ENCODE measurements around the gene BNC2.
"Not testable (repeated sequence)": the region's sequence is repeated elsewhere in the genome, so short reads cannot be mapped to it uniquely, and the experiment has no call there.

The BNC2 gene

GRCh38 chr9:16870596-16871335 lies at the start of gene BNC2:
Gene BNC2, minus strand, starts transcription at chr9:16870670. Its CDS starts 22 bp downstream, at chr9:16870648.
- DNase-seq (ENCODE audit: low read depth): no peak

- no peak for DNase-seq (ENCODE audit: low read depth)
These were observed 48.5 kb upstream of the BNC2 start for GRCh38 chr9:16918920-16919319.

DNA sequence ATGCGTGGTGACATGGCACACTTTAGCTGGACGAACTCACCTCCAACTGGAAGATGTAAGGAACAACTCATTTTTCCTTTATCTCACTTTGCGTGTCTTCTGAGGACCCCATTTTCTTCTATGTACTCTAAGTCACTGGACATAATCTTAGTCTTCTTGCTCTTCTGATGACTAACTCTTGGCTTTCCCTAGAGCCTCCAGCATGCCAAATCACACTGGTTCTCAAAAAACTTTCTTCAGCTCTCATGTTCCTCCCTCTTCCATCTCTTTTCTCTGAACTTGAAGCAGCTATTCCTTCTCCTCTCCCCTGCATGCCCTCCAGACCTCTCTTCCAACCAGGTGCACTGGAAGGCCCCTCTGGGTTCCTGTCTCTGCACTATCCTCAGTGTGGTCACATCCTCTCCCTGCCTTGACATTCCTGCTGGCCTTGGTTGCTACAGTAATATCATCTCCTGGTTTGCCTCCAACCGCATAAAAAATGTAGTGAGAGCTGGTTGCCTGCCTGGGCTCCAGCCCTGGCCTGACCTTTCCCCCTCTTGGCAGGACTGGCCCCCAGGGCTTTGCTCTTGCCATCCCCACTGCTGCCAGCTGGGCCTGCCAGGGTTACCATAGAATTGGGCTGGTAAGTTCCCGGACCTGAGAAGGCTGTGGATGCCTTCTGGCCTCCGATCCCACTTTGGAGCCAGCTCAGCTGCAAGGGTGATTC lies 44.8 kb upstream of the BNC2 start:
- no peak for DNase-seq (ENCODE audit: low read depth)

DNA sequence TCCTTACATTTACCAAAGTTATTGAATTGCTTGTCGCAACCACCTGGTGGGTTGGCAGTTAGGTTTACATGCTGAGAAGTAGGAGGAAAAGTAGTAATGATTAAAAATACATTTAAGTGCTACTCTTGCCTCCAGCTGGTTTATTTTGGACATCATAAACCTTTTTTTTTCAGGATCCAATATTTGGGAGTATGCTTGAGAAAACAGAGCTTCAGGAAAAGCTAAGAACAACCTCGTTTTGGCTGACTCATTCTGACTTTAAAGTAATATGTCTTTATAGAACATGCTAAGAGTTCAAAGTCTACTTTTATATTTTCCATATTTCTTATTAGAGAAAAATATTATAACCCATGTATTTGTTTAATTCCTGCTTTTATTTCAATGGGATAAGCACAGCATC lies 41.7 kb upstream of the BNC2 start:
- no peak for DNase-seq (ENCODE audit: low read depth)

DNA sequence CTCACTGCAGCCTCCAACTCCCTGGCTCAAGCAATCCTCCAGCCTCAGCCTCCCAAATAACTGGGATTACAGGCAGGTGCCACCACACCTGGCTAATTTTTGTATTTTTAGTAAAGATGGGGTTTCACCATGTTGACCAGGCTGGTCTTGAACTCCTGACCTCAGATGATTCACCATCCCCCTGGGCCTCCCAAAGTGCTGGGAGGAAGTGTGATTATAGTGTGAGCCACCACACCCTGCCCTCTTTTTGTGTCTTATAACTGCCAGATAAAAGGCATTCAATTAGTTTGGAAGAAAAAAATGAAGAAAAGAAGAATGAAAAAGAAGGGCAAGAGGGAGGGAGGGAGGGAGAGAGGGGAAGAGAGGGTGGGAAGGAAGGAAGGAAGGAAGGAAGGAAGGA lies 37.7 kb upstream of the BNC2 start:
- not testable (repeated sequence) for DNase-seq (ENCODE audit: low read depth)

DNA sequence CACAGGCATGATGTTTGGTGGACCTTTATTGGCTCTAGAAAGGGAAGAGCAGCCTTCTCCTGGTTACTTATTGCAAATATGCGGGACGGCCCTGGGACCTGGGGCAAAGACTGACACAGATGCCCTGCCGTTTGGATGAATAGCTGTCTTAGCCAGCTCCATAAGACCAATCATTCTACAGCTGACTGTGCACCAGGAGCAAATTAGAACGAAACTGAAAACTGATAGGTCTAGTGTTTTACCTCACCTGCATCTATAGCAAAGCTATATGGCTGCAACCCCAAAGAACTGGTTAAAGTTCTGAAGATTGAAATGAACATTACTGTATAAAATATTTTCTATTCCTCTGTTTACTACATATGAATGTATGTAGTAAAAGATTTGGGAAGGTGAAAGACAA lies 34.2 kb upstream of the BNC2 start:
- no peak for DNase-seq (ENCODE audit: low read depth)

- DNase-seq (ENCODE audit: low read depth): no peak
These were observed 31.1 kb upstream of the BNC2 start for GRCh38 chr9:16901590-16901989.

DNA sequence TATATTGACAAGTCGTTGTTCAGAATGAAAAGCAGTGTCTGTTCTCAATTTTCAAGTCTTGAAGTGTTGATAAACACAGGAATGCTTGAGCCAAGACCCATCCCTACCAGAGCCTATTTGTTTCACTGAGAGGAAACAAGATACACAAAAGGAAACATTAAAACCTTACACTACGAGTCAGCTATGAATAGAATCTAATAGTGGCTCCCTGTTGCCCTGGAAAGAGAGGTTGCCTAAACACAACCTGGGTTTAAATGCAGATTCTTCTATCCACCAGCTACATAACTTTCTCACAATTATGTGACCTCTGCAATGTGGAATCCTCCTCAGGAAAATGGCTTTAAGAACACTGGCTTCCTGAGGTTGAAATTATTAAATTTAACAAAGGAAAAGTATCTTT lies 29.1 kb upstream of the BNC2 start:
- DNase-seq (ENCODE audit: low read depth): no peak

DNA sequence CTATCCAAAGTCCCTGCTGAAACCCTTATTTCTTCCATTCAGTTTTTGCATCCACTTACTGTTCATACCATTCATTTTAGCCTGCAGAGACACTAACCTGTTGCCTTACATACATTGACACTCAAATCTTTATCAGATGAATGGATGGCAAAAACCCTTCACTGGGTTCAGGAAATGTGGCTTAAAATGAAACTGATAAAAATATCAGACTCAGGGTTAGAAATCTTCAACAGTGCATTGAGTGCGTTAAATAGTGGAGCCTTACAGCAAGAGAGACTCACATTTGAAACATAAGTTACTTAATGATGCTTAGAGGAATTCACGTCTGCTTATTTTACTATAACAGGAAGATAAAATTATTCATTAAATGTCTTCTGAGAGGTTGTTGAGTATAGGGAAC lies 28.0 kb upstream of the BNC2 start:
- DNase-seq (ENCODE audit: low read depth): no peak

- DNase-seq (ENCODE audit: low read depth): no peak
These were observed 18.1 kb upstream of the BNC2 start for GRCh38 chr9:16888594-16888993.

DNA sequence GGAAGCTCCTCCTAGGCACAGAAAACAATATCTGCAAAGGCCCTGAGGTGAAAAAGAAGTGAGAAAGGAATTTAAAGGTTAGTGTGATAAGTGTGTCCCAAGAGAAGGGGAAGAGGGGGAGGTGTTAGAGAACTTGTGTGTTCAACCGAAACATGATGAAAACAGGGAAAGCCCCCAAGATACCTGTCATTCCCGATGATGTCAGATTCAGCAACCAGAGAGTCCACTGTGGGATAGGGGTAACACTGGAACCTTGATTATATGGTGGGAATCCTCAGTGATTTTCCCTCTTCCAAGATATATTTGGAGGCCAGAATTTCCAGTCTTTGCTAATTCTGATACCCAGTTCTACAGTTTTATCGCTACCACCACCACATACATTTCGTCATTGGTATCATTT lies 15.5 kb upstream of the BNC2 start:
- no peak for DNase-seq (ENCODE audit: low read depth)

- no peak for DNase-seq (ENCODE audit: low read depth)
These were observed 14.6 kb upstream of the BNC2 start for GRCh38 chr9:16884952-16885513.

GRCh38 chr9:16884373-16884772 lies 13.9 kb upstream of the BNC2 start:
- DNase-seq (ENCODE audit: low read depth): no peak

DNA sequence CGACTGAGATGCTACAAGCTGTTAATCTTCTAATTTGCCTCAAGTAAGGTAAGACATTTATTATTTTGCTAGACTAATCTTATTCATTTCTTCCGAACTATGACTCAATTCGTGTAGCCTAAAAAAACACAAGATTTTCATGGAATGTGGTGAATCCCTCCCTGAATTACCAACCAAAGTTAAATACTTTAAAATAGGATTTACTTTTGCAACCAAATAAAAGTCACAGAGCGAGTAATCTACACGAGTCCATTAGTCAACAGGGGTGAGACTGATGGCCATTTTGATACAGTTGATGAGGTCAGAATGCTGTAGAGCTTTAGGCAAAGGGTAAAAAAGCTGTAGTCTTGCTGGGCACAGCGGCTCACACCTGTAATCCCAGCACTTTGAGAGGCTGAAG lies 13.1 kb upstream of the BNC2 start:
- no peak for DNase-seq (ENCODE audit: low read depth)

GRCh38 chr9:16882440-16882839 lies 12.0 kb upstream of the BNC2 start:
- DNase-seq (ENCODE audit: low read depth): not testable (repeated sequence)

GRCh38 chr9:16879416-16879815 lies 8.9 kb upstream of the BNC2 start:
- no peak for DNase-seq (ENCODE audit: low read depth)

DNA sequence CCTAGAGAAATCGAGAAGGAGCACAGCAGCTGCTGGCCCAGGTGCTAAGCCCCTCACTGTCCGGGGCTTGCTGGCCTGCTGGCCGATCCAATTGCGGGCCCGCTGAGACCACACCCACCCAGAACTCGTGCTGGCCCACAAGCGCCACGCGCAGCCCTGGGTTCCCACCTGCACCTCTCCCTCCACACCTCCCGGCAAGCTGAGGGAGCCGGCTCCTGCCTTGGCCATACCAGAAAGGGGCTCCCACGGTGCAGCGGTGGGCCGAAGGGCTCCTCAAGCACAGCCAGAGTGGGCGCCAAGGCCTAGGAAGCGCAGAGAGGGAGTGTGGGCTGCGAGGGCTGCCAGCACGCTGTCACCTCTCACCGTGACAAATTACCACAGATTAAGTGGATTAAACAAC lies 6.8 kb upstream of the BNC2 start:
- no peak for DNase-seq (ENCODE audit: low read depth)

- DNase-seq (ENCODE audit: low read depth): no peak
These were observed 2.8 kb upstream of the BNC2 start for GRCh38 chr9:16873126-16873802.

DNA sequence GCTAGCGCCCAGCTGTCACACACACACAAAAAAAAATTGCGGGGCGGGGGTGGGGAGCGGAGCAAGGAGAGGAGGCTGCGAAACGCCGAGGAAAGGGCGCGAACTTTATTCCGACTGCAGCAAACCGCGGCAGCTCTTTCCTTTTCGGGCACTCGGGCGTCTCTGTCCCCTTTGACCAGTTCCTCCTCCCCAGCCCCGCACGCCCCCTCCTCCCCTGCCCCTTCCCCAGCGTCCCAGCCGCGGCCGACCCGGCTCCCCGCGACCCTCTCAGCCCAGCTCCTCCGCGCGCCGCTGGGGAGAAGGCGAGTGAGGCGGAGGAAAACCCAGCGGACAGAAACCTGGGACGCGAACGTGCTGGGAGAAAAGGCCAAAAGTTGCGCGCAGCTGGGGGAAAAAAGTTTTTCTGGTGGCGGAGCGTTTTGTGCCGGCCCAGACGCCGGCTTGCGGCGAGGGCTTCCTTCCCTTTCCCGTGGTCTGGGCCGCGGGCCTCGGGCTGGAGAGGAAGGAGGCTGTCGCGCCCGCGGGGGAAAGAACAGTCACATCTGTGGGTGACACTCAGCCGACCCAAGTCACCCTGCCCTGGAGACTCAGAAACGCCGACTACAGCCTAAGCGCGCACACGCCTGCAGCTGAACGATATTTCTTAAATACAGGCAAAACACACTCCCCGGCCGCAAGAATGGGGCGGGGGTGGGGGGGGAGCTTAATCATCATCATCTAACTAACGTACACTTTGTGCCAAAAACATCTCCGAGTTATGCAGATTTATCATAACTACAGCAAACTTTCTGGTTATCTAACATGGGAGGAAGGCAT lies 1.1 kb upstream of the BNC2 start:
- no peak for DNase-seq (ENCODE audit: low read depth)

DNA sequence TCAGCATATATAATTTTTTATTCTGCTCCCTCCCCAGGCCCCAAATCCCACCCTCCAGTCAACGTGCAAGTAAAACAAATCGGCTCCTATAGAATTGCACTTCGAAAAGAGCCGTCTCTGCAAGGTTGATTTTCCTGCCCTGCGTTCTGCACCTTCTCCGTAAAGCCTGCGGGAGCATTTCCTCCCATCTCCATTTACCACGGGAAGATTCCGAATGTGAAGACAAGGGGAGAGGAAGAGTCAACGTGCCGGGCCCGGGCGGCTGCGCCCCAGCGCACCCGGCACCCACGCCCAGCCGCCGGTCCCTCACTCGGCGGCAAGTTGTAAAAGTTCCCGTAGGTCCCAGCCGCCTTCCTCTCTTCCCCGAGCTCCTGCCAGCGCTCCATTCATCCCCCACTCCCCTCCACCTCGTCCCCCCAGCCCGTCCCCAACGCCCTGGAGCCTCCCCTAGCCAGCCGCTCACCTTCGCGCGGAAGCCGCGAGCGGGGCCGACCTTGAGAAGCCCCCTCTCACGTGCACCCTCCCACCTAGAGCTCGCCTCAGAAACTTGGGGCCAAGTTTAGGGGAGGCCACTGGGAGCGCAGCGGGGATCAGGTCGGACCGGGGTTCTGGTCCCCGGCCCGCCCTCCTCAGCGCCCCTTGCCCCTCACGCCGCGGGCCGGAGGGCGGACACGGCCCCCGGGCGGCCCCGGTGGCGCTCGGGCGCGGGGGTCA lies 431 bp downstream of the BNC2 start:
- no peak for DNase-seq (ENCODE audit: low read depth)

DNA sequence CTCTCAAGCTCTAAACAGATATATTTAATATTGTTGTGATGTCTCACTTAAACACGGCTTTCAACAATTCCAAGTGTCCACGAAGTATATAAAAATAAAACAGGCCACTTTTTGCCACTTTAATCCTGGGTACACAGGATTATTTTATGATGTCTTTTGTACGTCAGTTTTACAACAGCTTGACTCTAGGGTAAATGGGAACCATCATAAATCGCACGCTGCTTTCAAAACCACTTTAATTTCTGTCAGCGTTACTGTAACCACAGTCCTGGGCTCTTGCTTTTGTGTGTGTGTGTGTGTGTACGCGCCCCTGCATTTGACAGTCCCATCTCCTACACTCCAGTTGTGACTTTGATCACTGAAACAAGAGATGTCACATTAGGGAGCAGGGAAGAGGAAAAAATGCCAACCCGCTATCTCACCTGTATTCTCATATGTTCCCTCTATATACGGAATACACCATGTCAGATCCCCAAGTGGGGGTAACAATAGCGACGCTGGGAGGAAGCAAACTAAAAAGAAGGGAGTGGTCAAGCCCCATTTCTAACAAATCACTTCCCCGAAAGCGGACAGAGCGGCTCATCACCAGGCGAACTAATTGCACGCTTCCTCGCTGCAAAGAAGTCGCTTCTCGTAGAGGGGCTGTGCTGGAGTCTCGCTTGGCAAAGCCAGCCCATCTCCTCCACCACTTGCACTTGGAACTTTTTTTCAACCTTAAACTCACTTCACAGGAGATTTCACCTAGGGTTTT lies 1.2 kb downstream of the BNC2 start:
- no peak for DNase-seq (ENCODE audit: low read depth)
